B cell (primary cell): ENCODE results near the gene COBL.

ENCODE experiments used
- CTCF ChIP-seq: fragments of 200-600 bp; IDR thresholded peaks from one replicate; pipeline ENCODE4 v1.8.0; 2022; ENCODE audit warnings: antibody characterized with exemption, mild to moderate bottlenecking
- EZH2 ChIP-seq: IDR thresholded peaks from 2 replicates; pipeline ENCODE4 v1.6.1; 2012; ENCODE audit warnings: borderline replicate concordance, low read depth, mild to moderate bottlenecking, moderate library complexity, low read length; ENCODE audit not compliant: insufficient read depth, poor library complexity, severe bottlenecking

GRCh38 chr7:51129527-51130472, 186.8 kb downstream of the COBL start:
- no peak for TF ChIP-seq CTCF
- no peak for TF ChIP-seq EZH2
